Fibroblast of peridontal ligament (primary cell): ENCODE measurements around the gene EXOC6B.

ENCODE experiments used
- DNase-seq: peaks from one replicate; pipeline ENCODE4 v3.0.0-alpha.2; 2010; ENCODE audit errors: extremely low read depth

The EXOC6B gene

DNA sequence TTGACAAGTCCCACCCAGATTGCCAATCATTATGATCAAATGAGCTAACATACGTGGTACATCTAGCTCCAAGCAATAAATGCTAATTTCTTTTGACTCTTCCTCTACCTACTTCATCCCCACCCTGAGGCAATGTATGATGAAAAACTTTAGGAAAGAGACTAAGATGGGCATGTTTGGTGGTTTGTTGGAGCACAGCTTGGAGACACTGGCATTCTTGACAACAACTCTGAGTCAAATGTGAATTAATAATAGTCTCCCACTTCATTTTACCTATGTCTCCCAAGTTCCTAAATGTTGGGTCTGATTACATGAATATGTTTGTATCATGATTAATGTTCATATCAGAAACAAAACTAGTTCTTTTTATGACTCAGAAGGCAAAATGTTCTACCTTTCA is 36.6 kb downstream of the EXOC6B start:
- no peak for DNase-seq

GRCh38 chr2:72788756-72789155 is 37.1 kb downstream of the EXOC6B start:
- DNase-seq: peak; percentile 82

DNA sequence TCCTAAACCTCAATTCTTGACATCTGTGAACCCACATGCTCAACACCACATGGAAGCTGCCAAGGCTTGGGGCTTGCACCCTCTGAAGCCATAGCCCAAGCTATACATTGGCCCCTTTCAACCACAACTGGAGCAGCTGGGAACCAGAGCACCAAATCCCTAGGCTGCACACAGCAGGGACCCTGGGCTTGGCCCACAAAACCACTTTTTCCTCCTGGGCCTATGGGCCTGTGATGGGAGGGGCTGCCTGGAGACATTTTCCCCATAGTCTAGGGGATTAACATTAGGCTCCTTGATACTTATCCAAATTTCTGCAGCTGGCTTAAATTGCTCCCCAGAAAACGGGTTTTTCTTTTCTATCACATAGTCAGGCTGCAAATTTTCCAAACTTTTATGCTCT is 40.3 kb downstream of the EXOC6B start:
- DNase-seq: no peak

- no peak for DNase-seq
These were observed 43.3 kb downstream of the EXOC6B start for GRCh38 chr2:72782520-72782919.

- no peak for DNase-seq
These were observed 44.4 kb downstream of the EXOC6B start for GRCh38 chr2:72781480-72781879.

- peak; percentile 52 for DNase-seq
These were observed 45.4 kb downstream of the EXOC6B start for GRCh38 chr2:72780477-72780876.

DNA sequence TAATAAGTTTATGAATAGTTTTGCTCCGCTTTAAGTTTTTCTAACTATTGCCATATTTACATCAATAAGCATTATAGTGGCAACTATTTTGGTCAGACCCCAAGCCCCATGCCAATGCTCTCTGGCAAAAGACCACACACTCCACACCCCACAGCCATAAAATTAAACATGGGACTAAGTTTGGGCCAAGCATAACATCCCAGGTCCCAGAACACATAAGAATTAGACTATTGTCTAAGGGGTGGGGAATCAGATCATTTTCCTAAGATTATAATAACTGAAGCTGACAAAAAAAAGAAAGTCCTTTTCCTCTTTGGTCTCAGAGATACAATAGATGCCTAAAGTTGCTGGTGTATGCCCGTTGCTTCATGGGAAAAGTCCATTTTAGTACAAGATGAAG is 46.3 kb downstream of the EXOC6B start:
- no peak for DNase-seq

DNA sequence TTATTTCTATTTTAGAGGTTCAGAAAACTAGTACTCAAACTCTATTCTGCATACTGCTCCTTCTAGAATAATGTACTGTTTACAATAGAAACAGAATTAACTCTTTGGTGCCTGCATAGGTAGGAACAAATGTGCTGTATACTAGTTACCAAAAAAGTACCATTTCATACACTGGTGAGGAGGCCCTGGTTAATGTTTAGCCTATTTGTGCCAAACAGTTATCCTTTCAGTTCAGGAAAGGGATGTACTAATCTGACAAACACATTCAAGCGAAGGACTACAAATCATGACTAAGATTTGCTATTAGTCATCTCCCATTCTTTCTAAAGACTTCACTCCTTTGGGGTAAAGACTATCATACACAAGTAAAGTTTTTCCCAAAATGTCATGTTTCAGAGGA is 47.4 kb downstream of the EXOC6B start:
- DNase-seq: peak; percentile 67

DNA sequence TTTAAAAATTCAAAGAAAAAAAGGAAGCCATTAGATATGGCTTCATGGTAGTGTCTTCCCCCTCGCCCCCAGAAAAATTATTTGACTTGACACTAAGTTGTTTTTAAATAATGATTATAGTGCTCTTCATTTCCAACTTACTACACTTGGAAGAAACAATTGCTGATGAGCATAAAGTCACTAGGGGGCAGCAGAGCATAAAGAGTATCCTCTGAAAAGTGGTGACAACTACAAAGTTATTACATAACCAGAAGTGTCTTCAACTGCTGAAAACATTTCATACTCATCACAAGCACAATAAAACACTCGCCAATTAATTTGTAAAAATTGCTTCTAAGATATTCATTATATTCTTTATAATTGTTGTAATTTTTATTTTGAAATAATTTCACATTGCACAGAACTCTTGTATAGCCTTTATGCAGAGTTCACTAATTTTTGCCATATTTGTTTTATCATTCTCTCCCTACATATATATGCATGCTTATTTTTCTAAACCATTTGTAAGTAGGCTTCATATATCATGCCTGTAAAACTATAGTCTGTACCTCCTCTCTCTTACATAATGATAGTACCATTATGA is 54.9 kb downstream of the EXOC6B start:
- peak; percentile 88 for DNase-seq

GRCh38 chr2:72765997-72766609 is 59.7 kb downstream of the EXOC6B start:
- no peak for DNase-seq

GRCh38 chr2:72762276-72762675 is 63.6 kb downstream of the EXOC6B start:
- no peak for DNase-seq

- no peak for DNase-seq
These were observed 66.1 kb downstream of the EXOC6B start for GRCh38 chr2:72759755-72760154.

GRCh38 chr2:72757177-72757775 is 68.6 kb downstream of the EXOC6B start:
- no peak for DNase-seq

- peak; percentile 46 for DNase-seq
These were observed 70.0 kb downstream of the EXOC6B start for GRCh38 chr2:72755647-72756423.

DNA sequence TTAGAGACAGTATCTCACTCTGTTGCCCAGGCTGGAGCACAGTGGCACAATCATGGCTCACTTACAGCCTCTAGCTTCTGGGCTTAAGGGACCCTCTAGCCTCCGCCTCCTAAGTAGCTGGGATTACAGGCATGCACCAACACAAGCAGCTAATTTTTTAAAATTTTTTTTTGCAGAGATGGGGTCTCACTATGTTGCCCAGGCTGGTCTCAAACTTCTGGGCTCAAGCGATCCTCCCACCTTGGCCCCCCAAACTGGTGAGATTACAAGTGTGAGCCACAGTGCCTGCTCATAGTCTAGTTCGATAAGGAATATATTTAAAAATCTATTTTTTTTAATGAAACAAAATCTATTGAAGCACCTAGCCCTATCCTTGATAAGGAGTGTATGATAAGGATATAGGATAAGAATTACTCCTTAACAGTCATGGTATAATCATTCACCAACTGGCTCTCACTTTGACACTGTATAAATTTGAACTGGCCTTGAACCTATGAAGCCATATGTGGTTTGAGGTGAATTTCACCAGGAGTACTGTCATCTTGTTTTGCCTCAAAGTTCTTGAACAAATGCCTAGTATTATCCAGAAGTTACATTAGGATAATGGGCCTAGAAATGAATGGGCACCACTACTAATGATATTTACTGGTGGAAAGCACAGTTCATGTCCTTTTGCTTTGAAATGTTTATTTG is 71.1 kb downstream of the EXOC6B start:
- no peak for DNase-seq

DNA sequence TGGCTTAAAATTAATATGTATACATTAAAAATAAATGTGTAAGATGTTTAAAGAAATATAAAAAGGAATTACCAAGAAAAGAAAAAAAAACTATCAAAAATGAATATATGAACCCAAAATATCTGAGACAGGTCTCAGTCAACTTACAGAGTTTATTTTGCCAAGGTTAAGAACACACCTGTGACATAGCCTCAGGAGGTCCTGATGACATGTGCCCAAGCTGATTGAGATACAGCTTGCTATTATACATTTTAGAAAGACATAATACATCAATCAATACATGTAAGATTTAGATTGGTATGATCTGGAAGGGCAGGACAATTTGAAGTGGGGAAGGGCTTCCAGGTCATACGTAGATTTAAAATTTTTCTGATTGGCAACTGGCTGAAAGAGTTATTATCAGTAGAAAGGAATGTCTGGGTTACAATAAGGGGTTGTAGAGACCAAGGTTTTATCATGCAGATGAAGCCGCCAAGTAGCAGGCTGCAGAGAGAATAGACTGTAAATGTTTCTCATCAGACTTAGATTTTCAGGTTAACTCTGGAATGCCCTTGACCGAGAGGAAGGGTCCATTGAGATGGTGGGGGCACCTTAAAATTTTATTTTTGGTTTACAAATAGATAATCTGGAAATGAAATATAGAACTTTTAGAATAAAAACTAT is 74.7 kb downstream of the EXOC6B start:
- DNase-seq: no peak

- DNase-seq: no peak
These were observed 75.4 kb downstream of the EXOC6B start for GRCh38 chr2:72750466-72750865.

GRCh38 chr2:72747344-72747743 is 78.5 kb downstream of the EXOC6B start:
- DNase-seq: no peak

- DNase-seq: peak; percentile 89
These were observed 80.0 kb downstream of the EXOC6B start for GRCh38 chr2:72745679-72746368.

DNA sequence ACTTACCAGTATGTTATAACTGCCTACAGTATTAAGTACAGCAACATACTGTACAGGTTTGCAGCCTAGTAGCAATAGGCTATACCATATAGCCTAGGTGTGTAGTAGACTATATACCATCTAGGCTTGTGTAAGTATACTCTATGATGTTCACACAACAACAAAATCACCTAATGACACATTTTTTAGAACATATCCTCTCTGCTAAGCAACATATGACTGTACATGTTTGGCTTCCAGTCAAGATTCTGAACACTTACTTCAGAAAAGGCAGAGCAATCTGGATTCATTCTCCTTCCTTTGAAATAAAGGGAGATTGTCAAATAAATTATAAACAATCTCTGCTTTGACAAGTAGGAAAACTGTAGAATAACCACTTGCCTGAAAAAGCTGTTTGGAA is 81.8 kb downstream of the EXOC6B start:
- peak; percentile 67 for DNase-seq

DNA sequence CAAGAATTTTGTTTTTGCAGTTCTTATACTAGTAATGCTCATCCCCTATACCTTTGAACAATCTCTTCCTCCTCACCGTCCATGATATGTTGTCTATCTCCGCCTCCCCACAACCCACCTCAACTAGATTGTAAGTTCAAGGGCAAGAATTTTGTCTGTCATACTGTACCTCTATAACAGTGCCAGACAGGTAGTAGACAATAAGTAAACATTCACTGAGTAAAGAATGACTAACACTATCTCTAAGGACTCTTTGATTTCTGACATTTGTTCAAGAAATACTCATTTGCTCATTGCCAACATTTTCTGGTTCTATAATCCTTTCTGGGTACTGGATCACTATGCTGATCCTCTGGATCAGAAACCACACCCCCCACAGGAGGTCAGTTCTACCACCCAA is 82.4 kb downstream of the EXOC6B start:
- DNase-seq: no peak
